HG02623 (cell line): Measurements from ENCODE around the gene ERI3.

Experiments
- ATAC-seq: cut with Tn5 transposase; IDR thresholded peaks from one replicate; pipeline ENCODE4 v1.9.1; 2021; ENCODE audit warnings: moderate library complexity; ENCODE audit not compliant: unreplicated experiment

ERI3 gene

DNA sequence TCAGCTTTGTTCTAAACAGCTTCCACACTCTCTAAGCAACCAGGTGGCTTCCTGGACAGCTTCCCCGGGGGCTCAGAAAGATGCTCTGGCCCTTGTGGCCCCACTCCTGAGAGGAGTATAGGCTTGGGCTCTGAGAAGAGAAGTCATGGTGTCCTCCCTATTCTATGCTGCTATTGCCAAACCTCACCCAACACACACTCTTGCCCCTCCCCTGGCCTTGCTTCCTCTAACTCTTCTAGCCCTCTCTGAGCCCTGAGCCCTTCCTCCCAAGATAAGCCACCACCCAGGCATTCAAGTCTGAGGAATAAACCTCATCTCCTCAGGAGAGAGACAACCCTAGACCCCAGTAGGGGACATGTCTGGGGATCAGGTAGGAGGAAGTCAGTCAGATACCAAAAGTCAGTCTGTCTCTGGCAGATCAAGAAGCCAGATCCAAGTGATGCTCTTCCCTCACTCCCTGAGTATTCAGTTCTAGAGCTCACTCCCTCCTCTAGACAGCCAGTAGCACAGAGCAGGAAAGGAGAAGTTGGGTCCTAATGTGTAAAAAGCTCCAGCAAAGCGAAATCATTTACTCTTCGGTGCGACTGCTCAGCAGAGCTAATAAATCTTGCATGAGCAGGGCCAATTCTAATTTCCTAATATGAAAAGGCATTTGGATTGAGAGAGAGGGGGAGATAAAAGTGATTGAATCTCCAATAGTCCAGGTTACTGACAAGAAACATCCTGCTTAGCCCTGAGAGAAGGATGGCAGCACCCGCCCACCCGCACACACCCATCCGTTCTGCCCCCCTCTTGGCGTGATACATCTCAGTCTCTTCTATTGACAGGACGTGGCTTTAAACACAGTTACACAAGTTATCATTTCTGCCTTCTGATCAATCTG lies 91.2 kb downstream of the ERI3 start:
- ATAC-seq = no peak

DNA sequence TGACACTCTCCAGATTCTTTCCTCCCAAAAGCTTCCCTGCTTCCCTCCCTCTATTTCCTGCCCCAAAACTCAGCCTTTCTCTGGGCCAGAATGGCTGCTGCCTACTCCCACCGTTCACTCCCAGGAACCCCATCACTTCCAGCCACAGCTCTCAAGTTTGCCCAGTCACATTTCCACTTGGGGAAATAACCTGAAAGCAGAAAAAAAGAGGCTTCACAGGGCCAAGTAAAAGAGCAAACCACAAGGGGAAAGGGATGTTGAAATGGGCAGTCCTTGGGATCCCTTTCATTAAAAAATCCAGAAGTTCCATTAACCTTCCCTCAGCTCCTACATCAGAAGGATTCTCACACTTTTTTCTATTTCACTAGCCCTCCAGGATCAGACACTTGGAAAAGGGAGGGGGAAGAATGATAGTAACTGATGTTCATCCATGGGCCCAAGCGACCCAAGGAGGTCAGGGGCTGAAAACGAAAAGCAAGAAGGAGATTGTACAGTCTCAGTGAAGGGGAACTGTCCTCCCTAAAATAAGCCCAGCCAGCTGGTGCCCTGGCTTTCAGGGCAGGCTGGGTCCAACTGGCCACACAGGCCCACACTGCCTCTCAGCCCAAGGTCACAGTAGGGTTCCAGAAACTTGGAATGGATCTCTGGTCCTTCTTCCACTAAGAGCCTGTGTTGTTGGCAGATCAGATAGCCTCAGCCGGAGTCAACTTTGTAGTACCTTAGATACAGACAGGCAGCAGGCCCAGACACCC lies 92.1 kb downstream of the ERI3 start:
- no peak for ATAC-seq

DNA sequence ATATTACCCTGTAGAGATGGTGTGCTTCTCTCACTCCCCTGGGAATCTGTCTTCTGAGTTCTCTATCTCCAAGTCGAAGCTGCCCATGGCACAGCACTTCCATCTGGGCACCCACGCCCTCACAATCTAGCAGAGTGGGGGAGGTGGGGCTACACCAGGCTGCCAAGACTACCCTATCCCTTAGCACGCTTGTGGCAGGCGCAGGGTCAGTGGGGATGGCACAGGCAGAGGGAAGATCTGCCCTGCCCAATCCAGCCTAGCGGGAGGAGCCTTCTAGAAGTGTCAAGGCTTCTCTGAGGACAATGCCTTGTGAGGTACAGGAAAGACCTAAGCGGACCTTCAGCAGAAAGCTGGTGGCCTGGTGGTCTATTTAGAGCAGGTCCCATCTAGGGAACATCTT lies 92.6 kb downstream of the ERI3 start:
- ATAC-seq = no peak

DNA sequence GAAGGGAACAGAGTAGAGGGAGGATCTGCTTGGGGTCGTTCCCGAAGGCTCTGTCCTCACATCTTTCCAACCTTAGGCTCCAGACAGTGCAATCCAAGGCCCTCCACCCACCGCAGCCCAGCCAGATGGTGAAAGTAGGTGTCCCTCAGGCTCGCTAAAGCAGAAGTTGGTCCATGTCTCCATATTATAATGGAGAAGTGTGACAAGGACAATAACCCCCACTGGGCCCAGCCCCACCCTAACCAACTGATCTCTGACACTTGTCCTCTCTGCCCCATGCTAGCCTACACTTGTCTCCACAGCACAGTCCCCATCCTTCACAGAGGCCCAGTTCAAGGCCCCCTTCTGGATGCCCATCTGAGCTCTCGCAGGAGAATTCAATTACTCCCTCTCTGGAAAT lies 93.1 kb downstream of the ERI3 start:
- ATAC-seq = no peak

DNA sequence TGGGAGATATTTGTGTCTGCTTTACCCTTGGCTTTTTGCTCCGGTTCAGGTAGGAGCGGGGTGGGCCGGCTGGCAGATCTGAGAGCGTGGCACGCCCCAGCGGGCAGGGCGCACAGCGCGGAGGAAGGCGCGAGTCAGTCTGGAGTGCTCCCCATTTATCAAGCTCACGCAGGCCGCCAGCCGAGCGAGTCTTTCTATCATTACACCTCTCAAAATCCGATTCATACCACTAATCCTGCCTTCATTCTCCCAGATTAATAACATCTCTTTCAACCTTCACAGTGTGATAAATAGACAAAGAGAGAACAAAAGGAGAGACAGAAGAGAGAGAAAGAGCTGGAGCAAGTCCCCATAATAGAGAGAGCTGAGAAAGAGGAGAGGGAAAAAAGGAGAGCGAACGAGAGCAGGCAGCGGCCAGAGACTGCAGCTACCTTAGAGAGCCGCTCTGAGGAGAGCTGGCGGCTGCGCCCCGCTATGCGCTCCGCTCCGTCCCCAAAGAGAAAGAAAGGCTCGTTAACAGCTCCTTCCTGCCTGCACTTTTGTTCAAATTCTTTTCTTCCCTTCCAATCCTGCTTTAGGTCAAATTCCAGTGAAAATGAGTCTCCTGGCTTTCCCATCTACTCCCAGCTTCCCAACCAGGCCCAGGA lies 93.8 kb downstream of the ERI3 start:
- ATAC-seq = no peak

DNA sequence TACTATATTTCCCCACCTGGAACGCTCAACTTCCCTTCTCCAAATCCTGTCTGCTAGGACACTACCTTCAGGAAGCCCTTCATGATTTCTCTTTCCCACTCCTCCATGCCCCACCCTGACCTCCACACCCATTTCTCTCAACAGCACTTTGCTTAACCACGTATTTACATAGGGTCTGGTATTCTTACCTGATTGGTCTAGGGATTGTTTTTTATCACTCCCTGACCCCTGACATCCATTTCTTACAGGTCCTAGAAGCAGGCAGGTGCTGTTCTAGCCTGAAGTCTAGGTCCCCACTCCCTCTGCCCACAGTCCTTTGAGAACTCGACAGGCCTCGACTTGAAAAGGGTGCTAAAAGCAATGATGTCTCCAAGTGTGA lies 94.3 kb downstream of the ERI3 start:
- ATAC-seq = no peak

DNA sequence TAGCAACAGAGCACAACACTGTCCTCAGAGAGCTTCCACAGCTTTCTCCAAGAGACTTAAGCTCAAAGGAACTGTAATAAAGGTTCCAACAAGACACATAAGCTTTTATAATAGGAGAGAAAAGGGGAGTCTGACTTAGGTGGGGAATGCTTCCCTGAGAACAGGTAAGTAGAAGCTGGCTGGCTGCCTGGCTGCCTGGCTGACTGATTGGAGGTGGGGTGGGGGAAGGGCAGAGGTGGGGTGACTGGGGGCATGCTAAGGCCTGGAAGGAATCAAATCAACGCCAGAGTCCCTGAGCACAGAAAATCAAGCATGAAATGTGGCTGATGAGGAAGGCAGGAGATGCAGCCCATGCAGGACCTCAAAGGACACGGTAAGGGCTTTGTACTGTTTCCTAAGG lies 96.0 kb downstream of the ERI3 start:
- no peak for ATAC-seq

DNA sequence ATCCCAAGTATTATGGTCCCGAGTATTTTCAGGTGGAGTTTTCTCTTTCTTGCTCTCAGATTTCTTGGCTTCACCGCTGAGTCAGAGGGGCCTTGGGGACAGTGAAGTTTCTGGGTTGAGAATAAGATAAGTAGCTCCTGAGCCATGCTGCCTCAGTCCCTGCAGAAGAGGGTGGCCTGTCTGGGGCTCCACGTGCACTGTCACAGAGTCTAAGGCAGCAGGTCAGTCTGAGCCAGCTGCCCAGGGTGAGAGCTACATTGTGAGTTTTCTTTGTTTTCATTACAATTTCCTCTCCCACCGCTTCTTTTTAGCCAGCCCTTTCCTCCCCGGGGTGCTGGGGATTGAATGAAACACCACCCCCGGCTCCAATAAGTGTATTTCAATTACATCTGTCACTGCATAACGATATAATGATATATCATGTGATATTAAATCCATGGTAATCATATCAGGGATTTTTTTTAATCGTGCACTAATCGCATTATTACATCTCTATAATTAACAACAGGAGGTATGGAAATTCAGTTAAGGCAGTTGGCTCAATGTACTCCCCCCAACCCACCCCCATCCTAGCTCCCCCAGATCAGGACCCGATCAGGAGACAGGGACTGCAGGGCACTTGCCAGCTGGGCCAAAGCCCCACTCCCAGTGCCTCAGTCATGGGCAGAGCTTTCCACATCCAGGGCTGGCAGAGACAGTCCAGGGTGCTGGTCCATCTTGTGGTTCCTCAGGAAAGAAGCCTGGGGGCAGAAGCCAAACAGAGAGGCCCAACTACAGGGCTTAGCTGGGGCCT lies 98.1 kb downstream of the ERI3 start:
- ATAC-seq = no peak

DNA sequence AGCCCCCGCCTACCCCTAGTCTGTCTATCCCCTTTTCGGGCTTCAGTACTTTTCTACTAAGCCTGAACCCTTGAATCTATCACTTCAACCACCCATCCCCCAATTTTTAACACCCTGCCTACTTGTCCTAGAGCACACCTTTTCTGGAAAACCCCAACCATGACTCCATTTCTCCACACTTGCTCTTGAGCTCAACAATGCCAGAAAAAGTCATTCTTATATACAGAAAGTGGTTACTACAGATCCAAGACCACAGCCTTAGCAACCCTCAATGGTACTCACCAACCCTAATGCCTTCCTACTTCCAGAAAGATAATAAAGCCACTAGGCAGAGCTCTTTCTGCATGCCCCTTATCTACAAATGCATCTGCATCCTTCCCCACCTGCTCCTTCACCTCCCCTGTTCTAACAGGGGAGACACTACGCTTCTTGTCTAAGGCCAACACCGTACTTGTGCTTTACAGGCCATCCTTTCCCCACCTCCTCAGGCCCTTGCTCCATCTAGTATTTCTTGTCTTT lies 100.6 kb downstream of the ERI3 start:
- no peak for ATAC-seq

DNA sequence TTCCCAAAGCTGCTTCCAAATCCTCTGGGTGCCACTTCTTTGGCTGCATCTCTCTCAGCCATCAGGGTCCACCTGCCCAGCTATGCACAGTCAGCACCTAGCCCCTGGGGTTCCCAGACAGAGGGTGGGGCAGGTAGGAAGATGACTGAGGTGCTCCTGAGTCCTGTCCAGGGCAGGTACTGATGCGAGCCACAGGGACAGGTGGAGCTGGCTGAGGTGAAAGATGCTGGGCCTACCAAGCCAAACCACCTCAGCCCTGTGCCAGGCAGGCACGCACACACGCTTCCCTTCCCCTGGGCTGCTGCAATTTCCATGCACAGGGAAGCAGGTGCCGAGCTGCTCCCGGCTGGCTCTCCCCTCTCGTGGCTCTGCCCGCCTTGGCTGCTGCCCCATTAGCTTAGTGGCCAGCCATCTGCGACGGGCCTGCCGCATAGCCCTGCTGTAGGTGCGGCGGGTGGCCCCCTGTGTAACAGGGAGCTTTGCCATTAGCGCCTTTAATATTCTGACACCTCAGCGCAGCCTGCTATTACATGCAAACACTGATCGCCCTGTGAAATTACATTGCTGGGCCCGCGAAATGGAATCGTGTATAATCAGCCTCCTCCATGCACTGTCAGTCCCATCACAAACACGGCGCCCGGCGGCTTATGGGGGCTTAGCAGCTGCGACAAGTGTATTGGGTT lies 102.9 kb downstream of the ERI3 start:
- ATAC-seq = no peak

DNA sequence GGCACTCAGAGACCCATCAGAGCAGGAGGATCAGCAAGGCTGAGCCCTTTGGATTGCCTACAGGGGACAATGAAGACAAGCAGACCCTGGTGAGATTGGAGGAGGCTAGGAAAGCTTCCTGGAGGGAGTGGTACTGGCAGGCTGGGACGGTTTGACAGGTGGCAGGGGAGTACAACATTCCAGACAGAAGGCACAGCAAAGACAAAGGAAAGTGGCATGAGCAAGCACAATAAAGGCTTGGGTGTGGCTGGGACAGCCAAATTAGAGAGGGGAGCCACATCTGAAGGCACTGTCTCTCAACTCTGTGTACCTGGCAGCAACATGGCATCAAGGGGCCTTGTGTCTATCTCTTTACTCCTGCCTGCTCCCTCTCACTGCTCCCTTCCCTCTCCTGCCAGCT lies 103.6 kb downstream of the ERI3 start:
- ATAC-seq = no peak

DNA sequence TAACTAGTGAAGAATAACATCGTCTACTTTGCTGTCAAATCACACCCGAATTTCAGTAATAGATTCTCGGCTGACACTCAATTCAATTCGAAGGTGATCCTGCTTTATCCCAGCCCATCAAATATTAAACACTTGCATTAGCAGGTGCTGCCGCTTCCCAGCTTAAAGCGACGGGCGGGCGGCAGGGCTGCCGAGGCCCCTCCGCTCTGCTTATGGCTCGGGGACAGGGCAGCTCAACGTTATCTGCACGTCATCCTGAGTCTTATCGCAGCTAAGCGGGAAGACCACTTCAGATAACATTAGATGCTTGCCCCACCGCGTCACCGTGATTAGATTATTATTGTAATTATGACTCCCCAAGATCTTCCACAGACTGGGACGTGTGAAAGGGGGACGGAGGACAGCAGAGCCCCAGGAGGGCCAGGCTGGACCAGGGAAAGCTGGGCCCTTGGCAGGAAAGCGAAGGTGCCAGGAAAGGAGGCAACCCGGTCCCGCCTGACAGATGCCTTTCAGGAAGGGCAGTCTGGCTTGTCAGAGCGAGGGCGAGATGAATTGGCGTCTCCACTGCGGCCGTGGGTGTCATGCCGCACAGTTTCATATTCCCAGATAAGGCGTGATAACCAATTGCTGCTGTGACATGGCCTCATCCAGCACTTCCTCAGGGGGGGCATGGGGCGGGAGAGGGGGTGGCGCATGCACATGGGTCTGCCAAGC lies 104.8 kb downstream of the ERI3 start:
- no peak for ATAC-seq

DNA sequence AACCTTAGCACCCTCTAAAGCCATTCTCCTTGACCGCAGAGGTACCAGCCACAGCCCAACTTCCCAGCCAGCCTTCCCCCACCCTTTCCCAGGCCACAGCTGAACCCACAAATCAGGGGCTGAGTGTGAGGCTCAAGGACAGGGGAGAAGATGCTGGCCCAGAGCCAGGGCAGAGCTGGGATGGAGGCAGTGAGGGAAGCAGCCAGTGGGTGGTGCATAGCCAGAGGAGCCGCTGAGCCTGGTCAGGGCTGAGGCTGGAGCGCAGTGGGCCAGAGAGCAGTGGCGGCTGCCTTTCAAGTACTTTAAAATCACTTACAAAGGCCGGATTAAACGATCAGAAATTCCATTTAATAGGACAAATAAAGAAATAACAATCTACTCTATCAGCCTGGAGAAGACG lies 105.5 kb downstream of the ERI3 start:
- no peak for ATAC-seq

DNA sequence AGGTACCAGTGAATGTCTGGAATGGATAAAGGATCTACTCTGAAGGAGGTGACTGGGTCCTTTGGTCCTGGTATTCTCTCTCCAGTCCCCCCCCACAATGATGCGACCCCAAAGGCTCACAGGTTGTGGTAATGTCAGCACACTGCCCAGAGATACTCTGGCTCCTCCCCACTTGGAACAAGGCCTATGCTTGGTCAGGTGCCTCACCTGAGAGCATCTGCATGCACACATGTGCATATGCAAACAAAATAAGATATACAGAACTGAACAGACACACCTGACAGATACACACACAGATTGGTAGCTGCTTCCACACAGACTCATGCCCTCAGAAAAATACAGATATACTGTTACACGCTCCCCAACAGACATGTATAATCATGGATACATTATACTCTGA lies 108.3 kb downstream of the ERI3 start:
- no peak for ATAC-seq

DNA sequence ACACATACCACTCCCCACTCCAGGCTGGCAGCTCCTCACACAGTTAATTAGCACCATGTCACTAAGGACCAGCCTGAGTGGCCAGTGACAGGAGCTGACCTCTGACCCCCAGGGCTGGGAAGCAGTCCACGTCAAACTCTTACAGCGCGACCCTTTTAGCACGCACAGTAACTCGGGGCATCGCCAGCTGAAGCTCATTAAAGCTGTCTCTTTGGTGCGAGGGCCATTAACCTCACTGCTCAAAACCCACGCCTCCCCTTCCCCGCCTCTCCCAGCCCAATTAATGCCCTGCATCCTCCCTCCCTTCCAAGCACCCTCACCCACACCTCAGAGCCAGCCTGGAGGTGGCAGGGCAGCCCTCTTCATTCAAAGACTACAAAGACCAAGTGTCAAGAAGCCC lies 110.1 kb downstream of the ERI3 start:
- ATAC-seq = no peak

DNA sequence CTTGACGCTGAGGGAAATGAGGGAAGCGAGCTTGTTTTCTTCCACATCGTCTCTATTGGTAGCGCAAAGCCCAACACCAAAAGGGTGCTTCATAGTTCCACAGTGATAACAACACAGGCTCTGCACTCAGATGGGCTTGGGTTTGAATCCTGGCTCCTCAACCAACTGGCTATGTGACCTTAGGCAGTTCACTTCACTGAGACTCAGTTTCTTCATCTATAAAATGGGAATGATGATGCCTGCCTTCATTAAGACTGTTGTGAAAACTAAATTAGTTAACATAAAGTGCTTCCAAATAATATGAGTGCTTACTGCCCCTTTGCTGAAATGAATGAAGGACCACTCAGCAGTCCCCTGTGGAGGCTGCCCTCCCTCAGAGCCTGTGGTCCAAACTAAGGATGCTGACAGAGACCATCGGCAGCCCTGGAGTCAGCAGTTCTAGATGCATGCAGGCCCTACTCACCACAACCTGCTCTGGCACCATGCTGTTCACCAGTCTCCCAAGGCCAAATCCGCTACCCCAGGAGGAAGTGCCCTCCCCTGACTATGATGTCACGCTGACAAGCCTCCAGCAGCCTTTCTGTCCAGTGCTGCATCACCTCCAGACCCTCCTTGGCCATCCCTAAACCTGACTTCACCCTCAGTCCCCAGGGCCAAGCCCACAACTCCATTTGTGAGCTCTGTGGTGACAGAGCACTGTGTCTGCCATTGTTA lies 111.1 kb downstream of the ERI3 start:
- no peak for ATAC-seq

DNA sequence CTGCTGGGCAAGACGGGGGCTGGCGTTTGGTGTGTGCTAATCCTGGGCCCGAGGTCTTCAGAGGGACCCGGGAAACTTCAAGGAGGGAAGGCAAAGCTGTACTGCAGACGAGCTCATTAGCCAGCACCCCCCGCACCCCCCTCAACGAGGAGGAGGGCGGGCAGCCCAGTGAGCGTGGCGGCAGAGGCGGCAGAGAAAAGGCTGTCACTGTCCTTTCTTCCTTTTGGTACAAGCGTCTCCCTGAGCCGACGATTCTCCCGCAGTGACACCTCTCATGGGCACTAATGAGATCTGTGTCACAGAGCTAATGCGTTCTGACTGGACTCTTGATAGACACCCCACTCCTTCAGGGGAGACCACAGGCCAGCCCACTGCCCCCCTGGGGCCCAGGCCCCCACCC lies 112.3 kb downstream of the ERI3 start:
- ATAC-seq = no peak

DNA sequence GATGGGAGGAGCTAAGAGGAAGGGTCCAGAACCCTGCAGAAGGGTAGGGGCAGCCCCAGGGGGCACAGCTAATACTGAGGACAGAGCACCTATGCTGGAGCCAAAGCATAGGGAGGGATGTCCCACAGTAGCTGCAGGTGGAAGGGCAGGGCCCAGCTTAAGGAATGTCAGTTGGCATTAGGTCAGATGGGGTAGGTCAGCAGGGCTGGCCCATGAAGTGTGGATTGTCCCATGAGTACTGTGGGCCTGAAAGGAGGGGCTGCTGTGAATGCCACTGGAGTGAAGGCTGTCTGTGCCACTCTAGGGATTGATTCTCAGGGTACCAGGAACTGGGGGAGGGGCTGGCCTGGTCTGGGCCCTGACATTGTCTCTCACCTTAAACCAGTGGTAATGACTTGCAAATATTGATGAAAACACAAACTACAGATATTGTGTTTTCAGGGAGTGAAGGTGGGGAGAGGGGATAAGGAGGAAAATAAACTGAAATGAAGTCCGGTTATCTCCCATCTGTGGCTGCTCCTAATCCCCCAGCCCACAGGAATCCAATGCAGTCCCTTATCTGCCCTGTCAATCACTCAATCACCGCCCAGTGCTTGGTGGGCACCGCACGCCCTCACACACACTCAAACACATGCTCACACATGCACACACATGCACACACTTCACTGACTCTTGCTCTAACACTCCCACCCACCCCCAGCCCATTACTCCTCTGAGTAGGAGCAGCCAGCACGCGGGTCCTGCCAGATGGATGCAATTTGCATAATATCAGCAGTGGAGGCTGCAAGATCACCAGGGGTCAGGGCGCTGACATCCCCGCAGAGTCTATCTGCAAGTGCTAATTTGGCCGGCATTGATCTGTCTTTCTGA lies 114.0 kb downstream of the ERI3 start:
- no peak for ATAC-seq
